C1 segment of cervical spinal cord (tissue), 14 donors: ENCODE results near the gene KCNE1.
A peak's percentile ranks its signal among the peaks of the same experiment; 100 is the strongest.
"Not testable (repeated sequence)": the region's sequence is repeated elsewhere in the genome, so short reads cannot be mapped to it uniquely, and the experiment has no call there.

ENCODE experiments used
- DNase-seq, 14 donors: peaks; one replicate each; lab custom pipeline; 2025; lab: John Stamatoyannopoulos, UW

Gene KCNE1

GRCh38 chr21:34511787-34512455, at the start of gene KCNE1:
Gene KCNE1 (minus strand): TSS chr21:34512210. CDS start chr21:34449634, 62,576 bp downstream.
- DNase-seq: no peak

DNA sequence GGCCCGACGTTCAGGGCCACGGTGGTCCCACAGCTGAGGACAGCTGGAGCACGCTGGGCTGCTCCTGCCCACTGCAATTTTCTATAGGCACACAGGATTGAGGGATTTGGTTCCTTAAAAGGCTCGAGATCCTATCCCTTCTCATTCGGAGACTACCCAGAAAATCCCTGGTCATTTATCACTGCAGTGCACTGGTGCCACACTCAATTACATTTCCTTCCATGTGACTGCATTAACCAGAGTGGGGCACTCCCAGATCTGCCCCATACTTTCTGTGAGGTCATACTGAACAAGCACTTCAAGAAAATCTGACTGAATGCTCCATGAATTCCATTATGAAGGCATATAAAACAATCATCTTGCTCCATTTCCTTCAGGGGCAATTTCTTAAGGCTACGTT, 49.8 kb upstream of the KCNE1 start:
- DNase-seq: no peak

DNA sequence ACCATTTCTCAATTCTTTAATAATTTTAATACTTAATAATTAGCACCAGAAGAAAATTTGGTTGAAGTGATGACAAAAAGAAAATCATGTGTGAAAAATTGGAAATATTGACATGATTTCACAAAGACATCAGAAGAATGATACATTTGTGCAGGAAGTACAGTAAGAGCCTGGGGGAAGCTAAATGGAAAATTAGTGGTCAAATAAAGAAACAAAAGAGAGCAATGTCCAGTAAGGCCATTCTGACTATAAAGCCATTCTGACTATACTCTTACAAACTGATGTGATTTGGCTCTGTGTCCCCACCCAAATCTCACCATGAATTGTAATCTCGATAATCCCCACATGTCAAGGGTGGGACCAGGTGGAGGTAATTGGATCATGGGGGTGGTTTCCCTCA, 48.6 kb upstream of the KCNE1 start:
- no peak for DNase-seq

- DNase-seq: no peak
These were observed 48.0 kb upstream of the KCNE1 start for GRCh38 chr21:34560021-34560420.

- DNase-seq: no peak
These were observed 47.1 kb upstream of the KCNE1 start for GRCh38 chr21:34559089-34559631.

- no peak for DNase-seq
These were observed 46.2 kb upstream of the KCNE1 start for GRCh38 chr21:34558166-34558565.

GRCh38 chr21:34557261-34557660, 45.3 kb upstream of the KCNE1 start:
- no peak for DNase-seq

GRCh38 chr21:34554670-34555069, 42.7 kb upstream of the KCNE1 start:
- not testable (repeated sequence) for DNase-seq

GRCh38 chr21:34554227-34554626, 42.2 kb upstream of the KCNE1 start:
- DNase-seq: no peak

DNA sequence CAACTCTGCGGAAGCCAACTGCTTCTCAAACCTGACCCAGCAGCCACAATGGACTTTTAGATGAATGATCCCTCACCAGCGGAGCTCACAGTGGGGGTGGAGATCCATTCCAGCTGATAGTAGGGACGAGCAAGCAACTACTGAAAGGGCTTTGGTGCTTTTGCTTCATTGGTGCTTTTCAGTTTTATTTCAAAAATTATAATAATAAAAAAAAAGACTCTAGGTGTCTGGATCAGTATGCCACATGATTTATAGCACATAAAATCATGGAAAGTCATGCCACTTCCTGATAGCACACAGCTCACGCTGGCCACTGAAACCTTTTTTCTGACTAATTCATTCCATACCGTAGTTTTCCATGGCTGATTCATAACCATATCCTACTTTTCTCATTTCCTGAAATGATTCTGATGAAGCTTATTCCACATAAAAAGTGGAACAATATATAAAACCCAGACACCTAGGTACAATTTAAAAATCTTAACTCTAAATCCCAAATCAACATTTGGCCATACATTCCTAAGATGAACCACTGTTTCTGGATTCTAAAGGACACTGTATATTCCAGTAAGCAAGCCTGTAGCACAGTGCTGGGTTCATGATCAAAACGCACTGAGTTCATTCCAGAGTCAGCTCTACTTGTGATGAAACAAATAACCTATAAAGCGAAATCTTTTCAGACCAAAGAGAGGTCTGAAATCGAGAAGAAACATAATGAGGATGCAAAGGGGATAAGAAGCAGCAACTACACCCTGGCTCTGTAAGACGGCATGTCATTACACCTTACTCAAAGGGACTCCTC, 41.3 kb upstream of the KCNE1 start:
- no peak for DNase-seq

- no peak for DNase-seq
These were observed 40.5 kb upstream of the KCNE1 start for GRCh38 chr21:34552360-34553098.

DNA sequence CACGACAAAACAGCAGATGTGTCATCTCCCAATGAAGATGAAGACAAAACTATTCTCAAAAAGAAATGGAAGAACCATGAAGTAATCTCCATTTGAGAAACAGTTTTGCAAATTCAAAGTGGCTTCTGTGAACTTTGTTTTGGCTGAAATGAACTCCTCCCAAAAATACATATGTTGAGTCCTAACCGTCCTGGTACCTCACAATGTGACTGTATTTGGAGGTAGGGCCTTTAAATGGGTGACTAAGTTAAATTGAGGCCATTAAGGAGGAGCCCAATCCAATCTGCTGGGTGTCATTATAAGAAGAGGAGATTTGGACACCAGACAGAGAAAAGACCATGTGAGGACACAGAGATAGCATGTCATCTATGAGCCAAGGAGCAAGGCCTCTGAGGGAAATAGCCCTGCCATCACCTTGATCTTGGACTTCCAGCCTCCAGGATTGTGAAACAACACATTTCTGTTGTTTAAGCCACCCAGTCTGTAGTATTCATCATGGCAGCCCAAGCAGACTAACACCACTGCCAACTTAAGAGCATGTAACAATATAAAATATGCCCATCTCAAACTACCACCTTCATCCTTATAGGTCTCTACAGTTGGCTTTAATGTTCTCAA, 38.3 kb upstream of the KCNE1 start:
- DNase-seq: no peak

- DNase-seq: no peak
These were observed 36.9 kb upstream of the KCNE1 start for GRCh38 chr21:34548781-34549376.

DNA sequence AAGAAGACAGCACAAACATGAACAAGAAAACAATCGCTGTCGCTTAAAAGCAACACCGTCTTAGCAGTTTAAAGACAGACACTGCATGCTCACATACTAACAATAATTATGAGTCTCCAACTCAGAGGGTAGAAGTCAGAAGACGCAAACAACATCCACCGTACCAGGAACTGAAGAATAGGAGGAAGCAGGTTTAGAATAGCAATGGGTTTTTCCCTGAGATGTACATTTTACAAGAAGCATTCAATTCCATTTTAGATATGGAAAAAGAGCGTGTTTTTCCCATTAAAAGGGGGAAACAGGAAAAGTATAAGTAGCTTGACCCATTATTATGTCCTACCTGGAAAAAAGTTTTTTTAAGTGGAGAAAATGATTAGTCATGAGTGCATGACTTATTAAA, 34.5 kb upstream of the KCNE1 start:
- DNase-seq: no peak

- peak in 12 of 14 donors; percentile 10 to 81 (median 62) for DNase-seq
These were observed 33.3 kb upstream of the KCNE1 start for GRCh38 chr21:34545079-34545884.

DNA sequence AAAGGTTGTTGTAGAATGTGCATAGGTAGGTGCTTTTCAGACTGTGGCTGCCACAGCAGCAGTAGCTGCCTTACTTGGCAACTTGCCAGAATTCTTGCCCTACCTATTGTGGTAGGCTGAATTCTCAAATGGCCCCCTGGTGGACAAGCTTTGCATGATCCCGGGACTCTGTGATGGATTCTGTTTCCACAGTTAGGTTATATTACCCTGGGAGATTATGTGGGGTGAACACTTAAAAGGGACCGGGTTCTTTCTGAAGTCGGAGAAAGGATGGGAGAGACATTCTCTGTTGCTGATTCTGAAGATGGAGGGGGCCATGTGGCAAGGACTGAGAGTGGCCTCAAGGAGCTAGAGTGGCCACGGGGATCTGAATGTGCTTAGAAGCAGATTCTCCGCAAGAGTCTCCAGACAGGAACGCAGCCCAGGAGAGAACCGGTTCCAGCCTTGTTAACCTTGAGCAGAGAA, 32.1 kb upstream of the KCNE1 start:
- no peak for DNase-seq

DNA sequence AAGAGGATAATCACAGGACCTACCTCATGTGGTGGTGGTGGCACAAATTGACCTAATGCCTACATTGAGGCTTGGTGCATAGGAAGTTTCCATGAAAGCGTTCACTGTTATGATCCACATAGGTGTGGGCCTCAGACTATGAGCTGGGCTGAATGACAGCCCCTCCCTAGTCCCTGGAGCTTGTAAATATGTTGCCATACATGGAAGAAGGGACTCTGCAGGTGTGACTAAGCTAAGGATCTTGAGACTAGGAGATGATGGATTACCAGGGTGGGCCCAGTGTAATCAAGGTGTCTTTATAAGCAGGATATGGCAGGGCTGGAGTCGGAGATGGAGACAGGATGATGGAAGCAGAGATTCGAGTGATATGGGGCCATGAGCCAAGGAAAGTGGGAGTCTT, 31.0 kb upstream of the KCNE1 start:
- no peak for DNase-seq

DNA sequence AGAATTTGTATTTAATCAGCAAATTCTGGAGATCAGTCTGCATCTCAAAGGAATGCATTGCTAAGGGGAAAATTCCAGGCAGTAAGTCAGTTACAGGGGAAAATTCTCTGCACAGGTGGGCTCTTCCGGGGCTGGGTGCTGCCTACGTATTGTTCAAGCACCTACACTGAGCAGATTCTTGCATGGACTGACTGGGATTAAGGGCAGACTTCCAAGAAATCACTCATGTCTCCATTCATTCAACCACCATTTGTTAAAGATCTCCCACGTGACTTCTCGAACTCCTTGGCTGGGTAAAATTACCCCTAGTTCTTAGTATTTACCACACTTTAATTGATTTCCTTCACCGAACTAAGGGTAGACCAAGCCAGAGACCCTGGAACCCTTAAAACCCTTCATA, 28.2 kb upstream of the KCNE1 start:
- no peak for DNase-seq

DNA sequence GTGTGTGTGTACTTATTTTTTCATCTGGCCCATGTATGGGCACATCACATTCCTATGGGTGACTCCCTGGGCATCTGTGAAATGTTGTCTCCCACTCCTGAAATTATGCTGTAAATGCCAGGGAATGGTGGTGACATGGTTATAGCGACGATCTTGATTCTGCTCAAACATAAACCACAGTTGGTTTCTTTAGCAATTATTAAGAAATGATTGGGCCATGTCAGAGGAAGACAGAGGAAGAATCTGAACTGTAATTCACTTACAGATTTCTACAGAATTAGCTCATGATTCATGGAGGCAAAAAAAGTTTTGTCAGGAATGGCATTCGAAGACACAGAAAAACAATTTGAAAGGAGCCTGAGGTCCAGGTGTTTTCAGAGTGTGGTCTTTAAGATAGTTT, 25.8 kb upstream of the KCNE1 start:
- no peak for DNase-seq

DNA sequence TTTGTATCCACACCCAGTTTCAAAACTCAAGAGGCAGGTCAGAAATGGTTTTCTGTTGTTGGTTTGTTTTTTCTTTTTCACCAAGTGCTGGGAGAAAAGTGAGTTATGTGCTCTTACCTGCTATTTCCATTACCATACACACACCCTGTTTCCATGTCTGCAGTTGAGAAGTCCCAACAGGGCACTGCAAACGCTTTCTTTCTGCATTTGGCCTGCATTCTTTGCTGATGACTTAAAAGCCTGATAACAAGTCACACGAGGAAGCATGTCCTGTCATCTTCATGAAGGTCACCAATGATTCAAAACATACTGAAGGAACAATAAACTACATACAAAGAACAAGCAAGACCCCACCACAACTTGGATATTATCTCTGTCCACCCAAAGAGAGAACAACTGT, 24.8 kb upstream of the KCNE1 start:
- DNase-seq: no peak
